Hepatic stellate cell (primary cell): ENCODE results near the gene KRTAP5-8.
"Not testable (repeated sequence)": the region's sequence is repeated elsewhere in the genome, so short reads cannot be mapped to it uniquely, and the experiment has no call there.

Experiments
- DNase-seq: peaks from one replicate; pipeline ENCODE4 v3.0.0; 2011; ENCODE audit warnings: low spot score

KRTAP5-8 gene

GRCh38 chr11:71507102-71507501, 30.7 kb upstream of the KRTAP5-8 start:
- no peak for DNase-seq

GRCh38 chr11:71518506-71519471, 19.0 kb upstream of the KRTAP5-8 start:
- no peak for DNase-seq

GRCh38 chr11:71519546-71519945, 18.3 kb upstream of the KRTAP5-8 start:
- DNase-seq: no peak

GRCh38 chr11:71525188-71525937, 12.5 kb upstream of the KRTAP5-8 start:
- DNase-seq: no peak

- DNase-seq: no peak
These were observed 11.8 kb upstream of the KRTAP5-8 start for GRCh38 chr11:71525938-71526495.

- not testable (repeated sequence) for DNase-seq
These were observed 10.8 kb upstream of the KRTAP5-8 start, which contains the start of gene KRTAP5-7 for GRCh38 chr11:71526796-71527575. KRTAP5-7 (plus strand) TSS chr11:71527267; CDS start chr11:71527301, 34 bp downstream.

GRCh38 chr11:71527576-71528210, 10.1 kb upstream of the KRTAP5-8 start:
- no peak for DNase-seq

- no peak for DNase-seq
These were observed 7.2 kb upstream of the KRTAP5-8 start for GRCh38 chr11:71530602-71531001.

GRCh38 chr11:71532036-71532610, 5.7 kb upstream of the KRTAP5-8 start:
- no peak for DNase-seq

- not testable (repeated sequence) for DNase-seq
These were observed 2.9 kb upstream of the KRTAP5-8 start for GRCh38 chr11:71534711-71535608.

GRCh38 chr11:71535825-71536224, 2.0 kb upstream of the KRTAP5-8 start:
- DNase-seq: no peak

GRCh38 chr11:71537537-71537936, 288 bp upstream of the KRTAP5-8 start:
- no peak for DNase-seq

GRCh38 chr11:71538666-71538990, 803 bp downstream of the KRTAP5-8 start:
- no peak for DNase-seq

- no peak for DNase-seq
These were observed 1.2 kb downstream of the KRTAP5-8 start for GRCh38 chr11:71539017-71539416.

GRCh38 chr11:71539971-71540370, 2.1 kb downstream of the KRTAP5-8 start:
- not testable (repeated sequence) for DNase-seq

GRCh38 chr11:71540521-71541304, 2.9 kb downstream of the KRTAP5-8 start:
- DNase-seq: not testable (repeated sequence)

- DNase-seq: no peak
These were observed 4.6 kb downstream of the KRTAP5-8 start for GRCh38 chr11:71542382-71542781.

GRCh38 chr11:71542879-71543777, 5.3 kb downstream of the KRTAP5-8 start:
- DNase-seq: no peak
